ENCODE results near the gene FHL3. TPM values are rescaled to one million over a fixed set of nuclear protein-coding genes. Genes with fewer than 3 reads are reported as not detected.

Gene FHL3
- polyA plus RNA-seq, 1 donor = 20.5 TPM

DNA sequence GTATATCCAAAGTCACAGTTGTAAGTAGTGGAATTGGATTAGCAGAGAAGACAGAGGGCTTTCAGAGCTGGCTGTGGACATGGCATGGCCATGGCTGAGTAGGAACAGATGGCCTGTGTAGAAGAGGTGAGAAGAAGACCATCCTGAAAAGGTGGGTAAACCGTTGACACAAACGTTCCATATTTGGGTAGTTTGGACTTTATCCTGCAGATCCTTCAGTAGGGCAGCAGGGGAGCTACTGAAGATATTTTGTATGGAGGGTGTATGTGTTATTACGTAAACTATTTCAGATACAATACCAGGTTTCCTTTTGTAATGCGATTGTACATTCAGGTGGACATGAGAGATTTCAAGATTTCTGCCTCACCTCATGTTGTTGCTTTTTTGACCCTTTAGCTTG, 8.9 kb upstream of the FHL3 start:
- DNase-seq = no peak

- no peak for DNase-seq
These were observed 7.9 kb upstream of the FHL3 start for GRCh38 chr1:38013227-38013622.

DNA sequence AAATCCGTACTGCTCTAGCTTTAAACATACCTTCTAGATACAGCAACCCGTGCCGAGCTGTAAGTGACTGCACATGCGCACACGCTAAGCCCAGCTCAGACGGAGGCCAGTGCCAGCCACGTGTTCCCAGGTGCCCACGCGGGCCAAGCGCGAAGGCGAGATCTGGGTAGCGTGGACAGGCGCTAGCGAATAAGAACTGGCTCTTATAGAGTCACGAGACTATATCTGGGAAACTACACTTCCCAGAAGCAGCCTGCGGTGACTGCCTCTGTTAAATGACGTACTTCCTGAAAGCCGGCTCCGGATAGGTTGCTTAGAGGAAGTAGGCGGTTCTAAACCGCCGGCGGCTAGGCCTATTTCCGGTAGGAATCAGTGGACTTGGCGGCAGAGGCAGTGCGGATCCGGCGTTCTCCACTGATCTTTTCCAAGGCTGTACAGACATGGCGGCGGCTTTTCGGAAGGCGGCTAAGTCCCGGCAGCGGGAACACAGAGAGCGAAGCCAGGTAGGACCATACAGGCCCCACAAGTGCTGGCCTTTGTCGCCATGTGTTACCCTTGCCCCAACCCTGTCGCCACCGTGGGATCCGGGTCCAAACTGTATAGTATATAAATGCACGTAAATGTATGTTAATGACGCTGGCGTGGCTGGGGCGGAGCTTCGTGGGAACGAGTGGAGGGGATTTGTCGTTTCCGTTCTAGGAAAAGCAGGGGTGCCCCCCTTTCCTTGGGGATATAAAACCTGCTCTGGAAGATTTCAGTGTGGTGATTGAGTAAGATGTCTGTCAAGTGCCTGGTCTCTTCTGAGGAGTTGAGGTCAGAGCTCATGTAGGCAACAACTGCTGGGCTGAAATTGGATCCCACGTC, 7.3 kb upstream of the FHL3 start, which contains the start of gene UTP11:
Gene UTP11 (plus strand): TSS at position 372 of the 864 bp plus-strand sequence. CDS start 69 bp downstream, at position 441.
- peak; percentile 97 for DNase-seq

DNA sequence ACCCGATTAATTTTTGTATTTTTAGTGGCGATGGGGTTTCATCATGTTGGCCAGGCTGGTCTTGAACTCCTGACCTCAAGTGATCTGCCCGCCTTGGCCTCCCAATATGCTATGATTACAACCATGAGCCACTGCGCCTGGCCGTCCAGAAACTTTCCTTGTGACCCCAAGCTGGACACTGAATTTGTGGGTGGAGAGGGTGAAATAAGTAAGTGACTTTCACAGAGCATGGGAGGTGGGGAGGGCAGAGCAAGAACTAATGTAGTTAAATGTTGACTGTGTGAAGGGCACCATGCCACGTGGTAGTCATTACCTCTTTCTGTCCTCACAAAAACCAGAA, 4.5 kb upstream of the FHL3 start:
- DNase-seq = no peak

DNA sequence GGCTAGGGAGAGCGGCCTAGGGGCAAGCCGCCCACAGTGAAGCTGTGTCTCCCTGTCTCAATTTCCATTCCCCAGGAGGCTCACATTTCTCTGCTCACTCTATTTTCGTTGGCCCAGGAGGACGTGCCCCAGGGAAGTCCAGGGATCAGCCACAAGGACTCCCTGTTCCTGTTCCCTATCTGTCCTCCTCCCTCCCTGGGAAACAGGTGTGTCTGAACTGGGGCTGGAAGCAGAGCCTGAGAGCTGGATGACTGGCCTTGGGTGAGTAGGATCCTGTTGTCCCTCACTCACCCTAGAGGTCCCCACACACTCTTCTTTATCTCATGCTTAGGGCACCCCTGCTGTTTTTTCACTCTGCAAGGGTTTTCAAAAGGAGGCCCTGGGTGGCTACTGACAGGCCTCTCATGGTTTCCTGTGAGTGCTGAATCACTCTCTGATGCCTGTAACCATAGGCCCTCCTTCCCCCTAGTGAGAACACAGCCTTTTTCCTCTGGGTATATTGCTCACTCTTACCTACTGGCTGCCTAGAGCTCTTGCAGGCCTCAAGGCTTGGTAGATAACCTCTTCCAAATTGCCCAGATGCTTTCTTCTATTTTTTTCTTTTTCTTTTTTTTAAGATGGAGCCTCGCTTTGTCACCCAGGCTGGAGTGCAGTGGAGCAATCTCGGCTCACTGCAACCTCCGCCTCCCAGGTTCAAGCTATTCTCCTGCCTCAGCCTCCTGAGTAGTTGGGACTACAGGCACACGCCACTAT, 4.0 kb upstream of the FHL3 start:
- no peak for DNase-seq

- no peak for DNase-seq
These were observed 904 bp upstream of the FHL3 start for GRCh38 chr1:38006008-38006828.

- no peak for DNase-seq
These were observed 818 bp downstream of the FHL3 start for GRCh38 chr1:38004284-38005108.

- DNase-seq = no peak
These were observed 1.8 kb downstream of the FHL3 start for GRCh38 chr1:38003261-38004250.

- DNase-seq = no peak
These were observed 4.5 kb downstream of the FHL3 start for GRCh38 chr1:38000529-38001455.

GRCh38 chr1:38000233-38000528, 5.1 kb downstream of the FHL3 start:
- DNase-seq = no peak

GRCh38 chr1:37999430-38000232, 5.7 kb downstream of the FHL3 start:
- peak; percentile 70 for DNase-seq

- no peak for DNase-seq
These were observed 6.3 kb downstream of the FHL3 start for GRCh38 chr1:37998913-37999429.

DNA sequence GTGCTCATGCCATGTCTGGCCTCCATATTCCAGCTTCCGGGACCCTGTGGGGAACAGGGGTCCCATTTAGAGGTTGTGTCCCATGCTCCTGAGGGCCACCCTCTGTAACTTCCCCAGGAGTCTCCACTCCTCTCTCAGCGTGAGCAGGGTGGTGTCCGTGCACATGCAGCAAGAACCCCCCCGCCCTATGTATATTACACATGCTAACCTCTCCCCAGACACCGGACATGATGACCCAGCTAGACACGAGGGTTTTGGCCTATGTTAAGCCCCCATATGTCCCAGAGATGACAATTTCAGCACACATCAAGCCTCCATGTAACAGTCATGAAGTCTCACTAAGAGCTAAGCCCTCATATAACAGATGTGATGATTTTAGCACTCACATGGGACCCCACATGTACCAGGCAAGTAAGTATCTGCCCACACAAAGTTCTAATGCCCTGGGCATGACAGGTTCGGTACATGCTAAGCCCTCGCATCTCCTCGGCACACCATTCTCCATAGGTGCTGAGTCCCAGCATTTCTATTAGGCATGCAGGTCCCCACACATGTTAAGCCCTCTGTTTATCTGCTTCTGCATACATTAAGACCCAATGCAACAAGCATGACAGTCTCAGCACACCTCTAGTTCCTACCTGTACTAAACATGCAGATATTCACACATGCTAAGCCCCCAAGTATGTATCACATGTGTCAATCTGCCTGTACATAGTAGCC, 7.1 kb downstream of the FHL3 start:
- no peak for DNase-seq

DNA sequence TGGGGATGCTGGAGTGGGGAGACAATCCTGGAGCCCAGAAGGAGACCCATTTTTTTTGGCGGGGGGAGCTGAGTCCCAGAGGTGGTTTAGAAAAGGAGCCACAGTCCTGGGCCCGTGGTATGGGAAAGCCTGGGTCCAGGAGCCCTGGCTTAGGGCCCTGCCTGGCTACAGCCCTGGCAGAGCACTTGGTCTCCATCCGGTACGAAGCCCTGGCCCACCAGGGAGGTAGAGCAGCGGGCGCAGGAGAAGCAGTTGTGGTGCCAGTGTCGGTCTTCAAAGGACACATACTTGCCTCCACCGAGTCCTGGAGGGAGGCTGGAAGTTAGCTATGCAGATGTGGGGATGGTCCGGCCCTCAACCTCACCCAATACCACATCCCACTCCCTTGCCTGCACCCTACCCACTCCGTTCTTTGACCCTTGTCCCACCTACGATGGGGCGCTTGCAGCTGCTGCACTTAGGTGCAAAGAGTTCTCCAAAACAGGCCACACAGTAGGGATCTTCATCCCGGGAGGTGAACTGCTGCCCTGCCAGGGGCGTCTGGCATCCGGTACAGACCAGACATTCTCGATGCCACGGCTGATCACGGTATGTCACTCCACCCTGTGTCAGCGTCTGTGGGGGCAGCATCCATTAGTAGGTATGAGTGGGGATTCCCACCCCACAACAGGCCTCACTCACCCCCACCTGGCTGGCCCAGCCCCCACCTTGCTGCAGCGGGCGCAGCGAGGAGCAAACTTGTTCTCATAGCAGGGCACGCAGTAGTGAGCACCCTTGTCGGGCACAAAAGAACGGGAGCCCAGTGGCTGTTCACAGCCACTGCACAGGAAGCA, 7.8 kb downstream of the FHL3 start:
- DNase-seq = no peak

DNA sequence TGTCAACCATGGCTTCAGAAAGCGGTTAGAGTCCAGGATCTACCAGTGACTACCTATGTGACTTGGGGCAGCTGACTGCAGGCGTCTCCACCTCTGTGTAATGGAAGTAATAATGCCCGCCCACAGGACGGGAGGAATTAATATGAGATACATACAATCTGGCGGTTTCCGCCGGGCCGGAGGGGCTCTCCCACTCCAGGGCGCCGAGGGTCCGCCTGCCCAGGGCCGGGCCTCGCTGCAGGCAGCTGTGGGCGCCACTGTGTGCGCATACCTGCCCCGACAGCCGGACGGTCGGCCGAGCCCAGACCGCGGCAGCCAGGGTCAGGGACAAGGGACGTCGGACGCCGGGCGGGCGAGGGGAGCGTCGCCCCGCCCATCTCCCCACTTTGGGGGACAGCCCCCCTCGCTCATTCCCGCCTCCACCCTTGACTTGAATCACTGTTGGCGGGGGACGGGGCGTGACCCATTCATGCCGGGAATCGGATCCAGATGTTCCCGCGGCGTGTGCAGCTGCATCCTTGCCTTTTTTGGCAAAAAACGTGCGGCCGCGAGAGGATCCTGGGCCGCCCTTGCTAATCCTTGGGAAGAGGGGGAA, 9.5 kb downstream of the FHL3 start:
- DNase-seq = peak; percentile 79

GRCh38 chr1:37994886-37995566, 10.3 kb downstream of the FHL3 start:
- no peak for DNase-seq

Measured in left kidney (tissue), 2 donors.